Measurements from ENCODE around the gene RAP2A.

RAP2A gene

DNA sequence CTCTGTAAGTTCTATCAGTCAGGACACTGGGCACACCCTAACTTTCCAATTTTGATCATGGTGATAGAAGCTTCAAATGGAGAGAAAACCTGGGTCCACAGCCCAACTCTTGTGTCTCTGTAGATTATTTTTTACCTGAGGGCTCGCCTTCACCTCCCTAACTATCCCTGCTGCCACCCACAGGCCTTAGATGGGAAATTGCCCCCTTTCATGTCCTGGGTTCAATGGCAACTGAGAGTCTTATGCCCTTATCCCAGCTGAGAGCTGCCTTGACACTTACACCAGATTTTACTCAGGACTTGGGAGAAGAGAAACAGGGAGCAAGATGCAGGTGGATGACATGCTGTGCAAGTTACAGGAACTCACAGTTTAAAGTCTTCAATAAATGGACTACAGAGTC lies 81.7 kb downstream of the RAP2A start:
- Histone ChIP-seq H2AFZ (ENCODE audit: low read length) (no peak overlapping the region), H3K4me3 (ENCODE audit: low read length, poor library complexity, severe bottlenecking) (no peak overlapping the region), H3K4me2 (ENCODE audit: low read depth, low read length, poor library complexity, severe bottlenecking) (no peak overlapping the region), H3K36me3 (ENCODE audit: insufficient read depth, low read length) (no peaks in the 10 kb centered on the region), H3K79me2 (ENCODE audit: insufficient read depth, low read length) (no peaks in the 10 kb centered on the region), H3F3A (ENCODE audit: low read depth) (no peaks in the 10 kb centered on the region), H3K9me3 (ENCODE audit: insufficient read depth, low read depth, low read length) (no peaks in the 10 kb centered on the region; the same call in 1 of the 2 replicates), H3K4me1 (ENCODE audit: insufficient read depth, low read length, poor library complexity, severe bottlenecking) (no peaks in the 10 kb centered on the region), H3K9ac (ENCODE audit: low read depth, low read length, poor library complexity, severe bottlenecking) (no peak overlapping the region), H4K20me1 (ENCODE audit: insufficient read depth, low read length, poor library complexity, severe bottlenecking) (no peaks in the 10 kb centered on the region), H3K27me3 (ENCODE audit: insufficient read depth, low read length, poor library complexity, severe bottlenecking) (no peaks in the 10 kb centered on the region), H3K9me2 (replicated peaks; ENCODE audit: low read depth, low read length) (no peaks in the 10 kb centered on the region)
- TF ChIP-seq CTCF (conservative IDR thresholded peaks at IDR 0.05; ENCODE audit: low read length) (no peak), EZH2phosphoT487 (IDR thresholded peaks at IDR 0.05; ENCODE audit: borderline replicate concordance) (no peak)

DNA sequence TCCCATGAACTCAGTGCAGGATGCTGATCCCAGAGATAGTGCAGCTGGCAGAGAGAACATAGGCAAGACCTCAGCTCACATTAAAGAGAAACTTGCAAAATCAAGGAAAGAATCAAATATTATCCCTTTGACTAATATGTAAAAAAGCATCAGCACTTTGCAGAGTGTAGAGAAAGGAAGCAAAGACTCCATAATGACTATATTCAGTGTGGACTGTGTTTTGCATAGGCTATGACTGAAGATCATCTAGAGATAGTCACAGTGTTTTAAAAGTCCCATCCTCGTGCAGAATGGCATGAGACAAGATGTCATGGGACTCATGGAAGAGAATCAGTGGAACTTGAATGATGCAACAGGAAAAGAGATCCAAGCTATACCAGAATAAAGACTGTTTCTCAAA lies 84.0 kb downstream of the RAP2A start:
- TF ChIP-seq CTCF (conservative IDR thresholded peaks at IDR 0.05; ENCODE audit: low read length) (no peak), EZH2phosphoT487 (IDR thresholded peaks at IDR 0.05; ENCODE audit: borderline replicate concordance) (no peak)
- no peak overlapping the region for H3K4me3 ChIP-seq (ENCODE audit: low read length, poor library complexity, severe bottlenecking)

More for the DNA sequence above, 84.0 kb downstream of the RAP2A start:
- Histone ChIP-seq H3K79me2 (ENCODE audit: insufficient read depth, low read length) (no peaks in the 10 kb centered on the region), H3K36me3 (ENCODE audit: insufficient read depth, low read length) (no peaks in the 10 kb centered on the region), H3K4me1 (ENCODE audit: insufficient read depth, low read length, poor library complexity, severe bottlenecking) (no peaks in the 10 kb centered on the region), H3F3A (ENCODE audit: low read depth) (no peaks in the 10 kb centered on the region), H3K27me3 (ENCODE audit: insufficient read depth, low read length, poor library complexity, severe bottlenecking) (no peaks in the 10 kb centered on the region), H3K4me2 (ENCODE audit: low read depth, low read length, poor library complexity, severe bottlenecking) (no peak overlapping the region), H2AFZ (ENCODE audit: low read length) (no peak overlapping the region), H3K9me2 (replicated peaks; ENCODE audit: low read depth, low read length) (no peaks in the 10 kb centered on the region), H3K9me3 (ENCODE audit: insufficient read depth, low read depth, low read length) (no peaks in the 10 kb centered on the region; the same call in 1 of the 2 replicates), H4K20me1 (ENCODE audit: insufficient read depth, low read length, poor library complexity, severe bottlenecking) (no peaks in the 10 kb centered on the region), H3K9ac (ENCODE audit: low read depth, low read length, poor library complexity, severe bottlenecking) (no peak overlapping the region)
